Subcutaneous abdominal adipose tissue (tissue), 5 donors: ENCODE data around the gene C16orf90.
"Not testable (repeated sequence)": the region's sequence is repeated elsewhere in the genome, so short reads cannot be mapped to it uniquely, and the experiment has no call there.

Experiments
- H3K27ac ChIP-seq: one replicate; pipeline ENCODE4 v1.7.0; 2013; ENCODE audit warnings: low read depth, mild to moderate bottlenecking, inconsistent platforms, low read length, moderate library complexity
- H3K27me3 ChIP-seq, 5 donors: one replicate each; pipeline ENCODE4 v1.7.0; 2013; ENCODE audit warnings: low read length in 5 of 5, inconsistent platforms in 1 of 5; ENCODE audit not compliant: control insufficient read depth in 5 of 5, insufficient read depth in 4 of 5
- H3K36me3 ChIP-seq, 5 donors: one replicate each; pipeline ENCODE4 v1.7.0; 2013; ENCODE audit warnings: low read length in 5 of 5; ENCODE audit not compliant: control insufficient read depth in 5 of 5, insufficient read depth in 5 of 5
- H3K4me1 ChIP-seq, 5 donors: one replicate each; pipeline ENCODE4 v1.7.0; 2013; ENCODE audit warnings: low read length in 5 of 5, mild to moderate bottlenecking in 3 of 5, moderate library complexity in 1 of 5; ENCODE audit not compliant: control insufficient read depth in 5 of 5, insufficient read depth in 5 of 5
- H3K4me3 ChIP-seq, 5 donors: one replicate each; pipeline ENCODE4 v1.7.0; 2013; ENCODE audit warnings: low read length in 5 of 5, low read depth in 1 of 5
- H3K9ac ChIP-seq, 5 donors: one replicate each; pipeline ENCODE4 v1.7.0; 2013; ENCODE audit warnings: low read length in 5 of 5, mild to moderate bottlenecking in 4 of 5, moderate library complexity in 3 of 5
- H3K9me3 ChIP-seq, 5 donors: one replicate each; pipeline ENCODE4 v1.7.0; 2013; ENCODE audit warnings: low read length in 5 of 5; ENCODE audit not compliant: control insufficient read depth in 5 of 5
- donor health status: healthy.
- donor health status: healthy.
- donor health status: healthy.
- donor health status: healthy.
- donor health status: healthy.

C16orf90 gene

DNA sequence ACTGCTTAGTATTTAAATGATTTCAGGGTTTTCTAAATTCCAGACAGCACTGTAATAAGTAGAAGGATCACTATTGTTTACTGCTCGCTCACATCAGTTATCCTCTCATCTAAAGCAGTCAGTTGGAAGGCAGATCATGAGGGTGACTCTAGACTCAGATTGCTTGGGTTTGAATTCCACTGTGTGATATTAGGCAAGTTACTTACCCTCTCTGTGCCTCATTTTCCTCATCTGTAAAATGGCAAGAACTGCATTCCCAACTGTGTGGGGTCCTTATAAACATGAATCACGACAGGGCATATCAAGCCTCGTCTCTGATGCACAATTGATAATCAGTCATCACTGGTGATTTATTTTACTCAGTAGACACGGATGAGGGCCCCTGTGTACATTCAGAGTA is 20.6 kb upstream of the C16orf90 start:
- no peaks in the 10 kb centered on the region for H3K4me1 ChIP-seq
- no peaks in the 10 kb centered on the region for H3K9me3 ChIP-seq
- no peak overlapping the region for H3K4me3 ChIP-seq
- H3K9ac ChIP-seq, result no peak overlapping the region
- H3K36me3 ChIP-seq, result peaks cover 31 to 89% (median 71%) of the 10 kb centered on the region in 5 donors
- no peak overlapping the region for H3K27ac ChIP-seq
- H3K27me3 ChIP-seq, result no peaks in the 10 kb centered on the region

- Histone ChIP-seq H3K9ac (no peak overlapping the region), H3K4me3 (no peak overlapping the region), H3K4me1 (no peaks in the 10 kb centered on the region), H3K27me3 (no peaks in the 10 kb centered on the region), H3K36me3 (peaks cover 27 to 86% (median 69%) of the 10 kb centered on the region in 5 donors), H3K27ac (no peak overlapping the region), H3K9me3 (no peaks in the 10 kb centered on the region)
Observed at GRCh38 chr16:3514621-3515020, 19.3 kb upstream of the C16orf90 start.

DNA sequence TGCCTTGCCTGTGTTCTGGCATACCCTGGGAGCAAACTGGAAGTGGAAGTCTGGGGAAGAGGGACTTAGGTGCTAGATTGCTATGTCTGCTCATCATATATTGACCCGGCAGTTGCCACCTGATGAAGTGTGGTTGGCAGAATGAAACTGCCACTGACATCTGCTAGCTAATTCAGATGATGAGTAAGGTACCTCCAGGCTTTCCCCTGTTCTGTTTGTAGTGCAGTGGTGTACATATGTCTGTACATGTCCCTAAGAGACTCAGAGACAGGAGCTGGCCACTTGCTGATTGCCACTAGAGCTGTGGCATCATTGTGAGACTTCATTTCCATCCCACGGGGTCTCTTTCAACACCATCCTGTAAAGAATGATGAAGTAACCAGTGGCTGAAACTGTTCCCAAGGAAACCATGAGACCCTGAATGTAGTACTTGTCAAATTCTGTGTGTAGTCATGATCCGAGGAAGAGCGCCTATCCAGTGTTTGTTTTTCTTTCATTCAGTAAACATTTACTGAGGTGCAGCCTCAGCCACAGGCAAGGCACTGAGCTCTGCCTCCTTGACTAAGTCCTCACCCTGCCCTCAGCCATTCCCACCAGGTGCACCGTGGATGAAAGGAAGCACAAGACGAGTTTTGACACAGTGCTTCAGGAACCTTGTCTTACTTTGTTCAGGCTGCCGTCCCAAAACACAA is 18.7 kb upstream of the C16orf90 start:
- no peak overlapping the region for H3K4me3 ChIP-seq
- no peaks in the 10 kb centered on the region for H3K4me1 ChIP-seq
- no peaks in the 10 kb centered on the region for H3K9me3 ChIP-seq
- no peak overlapping the region for H3K9ac ChIP-seq
- no peak overlapping the region for H3K27ac ChIP-seq
- peaks cover 27 to 86% (median 69%) of the 10 kb centered on the region in 5 donors for H3K36me3 ChIP-seq
- H3K27me3 ChIP-seq, result no peaks in the 10 kb centered on the region

DNA sequence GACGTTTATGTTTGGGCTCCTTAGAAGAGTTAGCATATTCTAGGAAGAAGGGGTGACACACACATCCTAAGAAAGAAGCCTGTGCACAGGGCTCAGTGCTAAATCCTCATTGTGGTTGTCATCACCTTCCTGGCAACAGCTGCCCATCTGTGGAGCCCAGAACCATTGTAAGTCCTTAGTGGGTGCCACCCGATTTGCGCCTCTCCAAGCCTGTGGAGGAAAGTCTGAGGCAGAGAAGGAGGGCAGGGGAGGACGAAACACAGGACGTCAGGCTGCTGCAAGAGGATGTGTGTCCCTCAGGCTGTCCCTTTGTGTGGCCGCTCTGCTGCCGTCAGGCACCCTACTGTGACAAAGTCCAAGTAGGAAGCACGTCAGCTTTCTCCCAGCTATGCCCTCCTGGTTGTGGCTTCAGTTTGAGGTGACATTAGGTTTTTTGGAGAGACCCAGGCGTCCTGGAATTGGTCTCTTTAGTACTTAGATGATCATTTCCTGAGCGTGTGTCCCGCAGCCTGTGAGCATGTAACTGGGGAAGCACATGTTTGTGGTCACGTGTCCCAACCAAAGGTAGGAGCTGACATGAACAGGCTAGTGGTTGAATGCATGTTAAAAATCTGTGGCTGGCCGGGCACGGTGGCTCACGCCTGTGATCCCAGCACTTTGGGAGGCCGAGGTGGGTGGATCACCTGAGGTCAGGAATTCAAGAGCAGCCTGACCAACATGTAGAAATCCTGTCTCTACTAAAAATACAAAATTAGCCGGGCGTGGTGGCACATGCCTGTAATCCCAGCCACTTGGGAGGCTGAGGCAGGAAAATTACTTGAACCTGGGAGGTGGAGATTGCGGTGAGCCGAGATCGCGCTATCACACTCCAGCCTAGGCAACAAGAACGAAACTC is 16.2 kb upstream of the C16orf90 start:
- no peak overlapping the region for H3K4me3 ChIP-seq
- H3K36me3 ChIP-seq, result peaks cover 30 to 87% (median 71%) of the 10 kb centered on the region in 5 donors
- H3K9ac ChIP-seq, result no peak overlapping the region
- no peaks in the 10 kb centered on the region for H3K4me1 ChIP-seq
- H3K9me3 ChIP-seq, result no peaks in the 10 kb centered on the region
- H3K27ac ChIP-seq, result no peak overlapping the region
- H3K27me3 ChIP-seq, result no peaks in the 10 kb centered on the region

GRCh38 chr16:3510416-3510815 is 15.1 kb upstream of the C16orf90 start:
- no peak overlapping the region for H3K27ac ChIP-seq
- H3K9ac ChIP-seq, result no peak overlapping the region
- H3K9me3 ChIP-seq, result no peaks in the 10 kb centered on the region
- H3K4me3 ChIP-seq, result no peak overlapping the region
- peaks cover 22 to 85% (median 68%) of the 10 kb centered on the region in 5 donors for H3K36me3 ChIP-seq
- no peaks in the 10 kb centered on the region for H3K27me3 ChIP-seq
- H3K4me1 ChIP-seq, result no peaks in the 10 kb centered on the region

DNA sequence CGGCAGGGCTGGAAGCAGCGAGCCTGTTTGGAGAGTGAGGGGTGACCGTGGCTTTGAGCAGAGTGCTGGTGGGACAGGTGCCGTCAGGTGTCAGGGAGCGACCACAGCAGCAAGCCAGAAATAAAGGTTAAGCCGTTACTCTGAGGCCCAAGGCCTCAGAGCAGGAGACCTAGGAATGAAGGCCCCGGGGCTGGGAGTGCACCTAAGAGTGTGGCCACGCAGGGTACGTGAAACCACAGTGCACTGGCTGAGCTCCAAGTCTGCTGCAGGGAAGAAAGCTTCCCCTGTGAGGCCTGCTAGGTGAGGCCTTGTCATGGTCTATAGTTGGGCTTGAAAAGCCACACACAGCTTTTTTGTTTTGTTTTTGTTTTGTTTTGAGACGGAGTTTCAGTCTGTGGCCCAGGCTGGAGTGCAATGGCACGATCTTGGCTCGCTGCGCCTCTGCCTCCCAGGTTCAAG is 14.2 kb upstream of the C16orf90 start:
- no peak overlapping the region for H3K9ac ChIP-seq
- H3K36me3 ChIP-seq, result peaks cover 21 to 80% (median 64%) of the 10 kb centered on the region in 5 donors
- H3K4me3 ChIP-seq, result no peak overlapping the region
- no peaks in the 10 kb centered on the region for H3K27me3 ChIP-seq
- H3K9me3 ChIP-seq, result no peaks in the 10 kb centered on the region
- H3K27ac ChIP-seq, result no peak overlapping the region
- H3K4me1 ChIP-seq, result no peaks in the 10 kb centered on the region

DNA sequence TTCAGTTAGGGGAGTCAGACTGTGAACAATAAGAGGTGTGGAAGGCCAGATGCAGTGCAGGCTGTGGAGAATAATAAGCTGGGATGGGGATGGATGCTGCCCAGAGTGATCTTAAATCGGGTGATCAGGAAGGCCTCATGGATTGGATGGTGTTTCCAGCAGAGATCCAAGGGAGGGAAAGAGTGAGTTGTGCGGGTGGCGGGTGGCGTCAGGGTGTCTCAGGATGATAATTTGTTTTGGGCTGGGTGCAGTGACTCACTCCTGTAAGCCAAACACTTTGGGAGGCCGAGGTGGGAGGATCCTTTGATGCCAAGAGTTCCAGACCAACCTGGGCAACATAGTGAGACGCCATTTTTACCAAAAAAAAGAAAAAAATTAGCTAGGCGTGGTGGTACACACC is 13.4 kb upstream of the C16orf90 start:
- no peak overlapping the region for H3K4me3 ChIP-seq
- no peaks in the 10 kb centered on the region for H3K9me3 ChIP-seq
- H3K27me3 ChIP-seq, result no peaks in the 10 kb centered on the region
- peaks cover 17 to 73% (median 57%) of the 10 kb centered on the region in 5 donors for H3K36me3 ChIP-seq
- no peaks in the 10 kb centered on the region for H3K4me1 ChIP-seq
- H3K9ac ChIP-seq, result no peak overlapping the region
- H3K27ac ChIP-seq, result no peak overlapping the region

DNA sequence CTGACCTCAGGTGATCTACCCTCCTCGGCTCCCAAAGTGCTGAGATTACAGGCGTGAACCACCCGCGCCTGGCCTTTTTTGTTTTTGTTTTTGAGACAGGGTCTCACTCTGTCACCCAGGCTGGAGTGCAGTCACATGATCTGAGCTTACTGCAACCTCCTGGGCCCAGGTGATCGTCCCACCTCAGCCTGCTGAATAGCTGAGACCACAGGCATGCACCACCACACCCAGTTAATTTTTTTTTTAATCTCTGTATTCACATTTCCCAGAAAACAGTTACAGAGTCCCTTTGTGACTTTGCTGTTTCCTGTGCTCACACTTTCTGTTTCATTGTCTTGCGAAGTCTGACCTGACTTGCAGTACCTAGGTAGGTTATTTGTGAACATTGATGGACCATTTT is 8.2 kb upstream of the C16orf90 start:
- Histone ChIP-seq H3K27me3 (no peaks in the 10 kb centered on the region), H3K4me1 (peaks cover 2 to 23% (median 13%) of the 10 kb centered on the region in 5 donors), H3K27ac (no peak overlapping the region), H3K9me3 (no peaks in the 10 kb centered on the region), H3K4me3 (no peak overlapping the region), H3K9ac (no peak overlapping the region), H3K36me3 (peaks cover 13 to 26% (median 18%) of the 10 kb centered on the region in 5 donors)

DNA sequence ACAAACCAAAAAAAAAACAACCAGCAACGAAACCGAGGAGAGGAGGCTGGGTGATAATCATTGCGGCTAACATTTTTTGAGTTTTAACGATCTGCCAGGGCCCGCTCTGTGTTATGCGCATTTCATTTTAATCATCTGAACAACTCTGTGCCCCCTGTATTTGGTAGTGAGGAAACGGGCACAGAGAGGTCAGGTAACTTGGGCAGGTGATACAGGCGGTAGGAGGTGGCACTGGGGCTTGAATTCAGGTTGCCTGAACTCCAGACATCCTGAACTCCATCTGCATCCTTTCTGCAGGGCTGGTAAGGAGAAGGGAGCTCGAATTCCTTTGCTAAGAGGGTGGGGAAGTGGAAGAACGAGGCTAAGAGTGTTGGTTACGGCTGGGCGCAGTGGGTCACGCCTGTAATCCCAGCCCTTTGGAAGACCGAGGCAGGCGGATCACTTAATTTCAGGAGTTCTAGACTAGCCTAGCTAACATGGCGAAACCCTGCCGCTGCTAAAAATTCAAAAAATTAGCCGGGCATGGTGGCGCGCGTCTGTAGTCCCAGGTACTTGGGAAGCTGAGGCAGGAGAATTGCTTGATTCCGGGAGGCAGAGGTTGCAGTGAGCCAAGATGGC is 6.6 kb upstream of the C16orf90 start:
- Histone ChIP-seq H3K27ac (no peak overlapping the region), H3K36me3 (peaks cover 4 to 16% (median 14%) of the 10 kb centered on the region in 5 donors), H3K4me1 (peaks cover 2 to 23% (median 13%) of the 10 kb centered on the region in 5 donors), H3K9me3 (no peaks in the 10 kb centered on the region), H3K4me3 (peak overlapping the region; percentile 66 to 91 (median 80)), H3K9ac (peak overlapping the region in 3 of 5 donors; percentile 41 to 77 (median 73)), H3K27me3 (no peaks in the 10 kb centered on the region)

- H3K4me3 ChIP-seq, result peak overlapping the region; percentile 77 to 91 (median 80)
- H3K36me3 ChIP-seq, result peaks cover 4 to 12% (median 11%) of the 10 kb centered on the region in 5 donors
- peak overlapping the region; percentile 26 to 86 (median 76) for H3K9ac ChIP-seq
- H3K27ac ChIP-seq, result peak overlapping the region; percentile 65
- not testable (repeated sequence) for H3K27me3 ChIP-seq, H3K9me3 ChIP-seq
- peaks cover 2 to 23% (median 13%) of the 10 kb centered on the region in 5 donors for H3K4me1 ChIP-seq
Observed at GRCh38 chr16:3501412-3501761, 6.1 kb upstream of the C16orf90 start.
